Stimulated activated CD8-positive, alpha-beta memory T cell treated with anti-CD3 and anti-CD28 coated beads, Interleukin-4, amount 100 ng/mL, for 4 hours (primary cell): Measurements from ENCODE around the gene GPC6.

ENCODE experiments used
- DNase-seq, 2 donors: peaks; one replicate each; pipeline ENCODE4 v3.0.0-alpha.2; 2020; ENCODE audit warnings: low read depth in 2 of 2, low spot score in 1 of 2

The GPC6 gene

GRCh38 chr13:93230261-93230855, 3.8 kb downstream of the GPC6 start:
- no peak for DNase-seq

GRCh38 chr13:93231867-93232266, 5.3 kb downstream of the GPC6 start:
- DNase-seq, result no peak

- no peak for DNase-seq
Observed at GRCh38 chr13:93233997-93234416, 7.4 kb downstream of the GPC6 start.

GRCh38 chr13:93234459-93234858, 7.9 kb downstream of the GPC6 start:
- no peak for DNase-seq

GRCh38 chr13:93235258-93236015, 8.8 kb downstream of the GPC6 start:
- no peak for DNase-seq

- no peak for DNase-seq
Observed at GRCh38 chr13:93238711-93239110, 12.1 kb downstream of the GPC6 start.

- DNase-seq, result no peak
Observed at GRCh38 chr13:93243375-93244063, 16.9 kb downstream of the GPC6 start.

- DNase-seq, result no peak
Observed at GRCh38 chr13:93244141-93244917, 17.7 kb downstream of the GPC6 start.

GRCh38 chr13:93244918-93245280, 18.3 kb downstream of the GPC6 start:
- DNase-seq, result no peak

- DNase-seq, result no peak
Observed at GRCh38 chr13:93246069-93246468, 19.5 kb downstream of the GPC6 start.

GRCh38 chr13:93248627-93249047, 22.0 kb downstream of the GPC6 start:
- DNase-seq, result no peak

- DNase-seq, result no peak
Observed at GRCh38 chr13:93249364-93250306, 23.0 kb downstream of the GPC6 start.

- DNase-seq, result no peak
Observed at GRCh38 chr13:93254775-93255174, 28.2 kb downstream of the GPC6 start.

- no peak for DNase-seq
Observed at GRCh38 chr13:93256998-93257397, 30.4 kb downstream of the GPC6 start.

- DNase-seq, result no peak
Observed at GRCh38 chr13:93259527-93260080, 33.0 kb downstream of the GPC6 start.

- DNase-seq, result no peak
Observed at GRCh38 chr13:93260591-93260990, 34.0 kb downstream of the GPC6 start.

- DNase-seq, result no peak
Observed at GRCh38 chr13:93262729-93263345, 36.2 kb downstream of the GPC6 start.

- no peak for DNase-seq
Observed at GRCh38 chr13:93264876-93265275, 38.3 kb downstream of the GPC6 start.

- no peak for DNase-seq
Observed at GRCh38 chr13:93265800-93266199, 39.2 kb downstream of the GPC6 start.

- DNase-seq, result no peak
Observed at GRCh38 chr13:93266681-93267080, 40.1 kb downstream of the GPC6 start.
